Activated CD4-positive, alpha-beta T cell treated with anti-CD3 and anti-CD28 coated beads for 48 hours (primary cell): ENCODE data around the gene PMM2.
"Not testable (repeated sequence)": the region's sequence is repeated elsewhere in the genome, so short reads cannot be mapped to it uniquely, and the experiment has no call there.

ENCODE experiments used
- DNase-seq: peaks from one replicate; pipeline ENCODE4 v3.0.0-alpha.2; 2020

Gene PMM2

DNA sequence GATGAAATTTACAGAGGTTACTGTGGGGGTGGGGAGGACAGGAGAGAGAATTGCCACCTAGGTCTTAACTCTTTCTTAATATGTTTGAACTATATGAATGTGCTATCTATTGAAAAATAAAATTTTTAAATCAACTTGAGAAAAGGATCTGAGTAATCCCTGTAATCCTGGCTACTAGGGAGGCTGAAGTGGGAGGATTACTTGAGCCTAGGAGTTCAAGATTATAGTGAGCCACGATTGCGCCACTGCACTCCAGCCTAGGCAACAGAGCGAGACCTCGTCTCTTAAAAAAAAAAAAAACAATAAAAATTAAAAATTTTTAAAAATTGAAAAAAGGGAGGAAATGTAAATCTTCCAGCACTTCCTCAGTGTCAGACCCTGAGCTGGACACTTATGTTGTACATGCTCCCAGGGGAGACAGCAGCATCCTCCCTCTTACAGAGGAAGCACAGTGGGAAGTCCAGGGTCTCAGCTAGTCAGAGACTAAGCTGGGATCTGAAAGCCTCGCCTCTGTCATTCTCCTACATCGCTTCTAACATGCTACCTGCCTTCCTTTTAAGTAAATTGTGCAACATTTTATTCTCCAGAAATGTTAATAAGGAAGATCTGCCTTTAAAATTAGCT is 21.9 kb downstream of the PMM2 start:
- DNase-seq: no peak

DNA sequence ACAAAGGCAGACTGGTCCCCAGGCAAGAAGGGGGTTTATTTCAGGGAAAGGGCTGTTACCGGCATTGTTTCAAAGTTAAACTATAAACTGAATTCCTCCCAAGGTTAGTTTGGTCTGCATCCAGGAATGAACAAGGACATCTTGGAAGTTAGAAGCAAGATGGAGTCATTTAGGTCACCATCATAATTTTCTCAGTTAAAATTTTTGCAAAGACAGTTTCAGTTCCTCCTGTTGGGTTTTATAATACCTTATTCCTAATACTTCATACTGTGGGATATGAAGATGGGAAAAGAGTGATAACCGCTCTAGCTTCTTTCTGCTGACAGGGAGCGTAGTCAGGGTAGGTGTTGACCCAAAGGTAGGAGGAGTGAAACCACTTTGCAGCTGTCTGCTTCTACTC is 24.8 kb downstream of the PMM2 start:
- DNase-seq: no peak

DNA sequence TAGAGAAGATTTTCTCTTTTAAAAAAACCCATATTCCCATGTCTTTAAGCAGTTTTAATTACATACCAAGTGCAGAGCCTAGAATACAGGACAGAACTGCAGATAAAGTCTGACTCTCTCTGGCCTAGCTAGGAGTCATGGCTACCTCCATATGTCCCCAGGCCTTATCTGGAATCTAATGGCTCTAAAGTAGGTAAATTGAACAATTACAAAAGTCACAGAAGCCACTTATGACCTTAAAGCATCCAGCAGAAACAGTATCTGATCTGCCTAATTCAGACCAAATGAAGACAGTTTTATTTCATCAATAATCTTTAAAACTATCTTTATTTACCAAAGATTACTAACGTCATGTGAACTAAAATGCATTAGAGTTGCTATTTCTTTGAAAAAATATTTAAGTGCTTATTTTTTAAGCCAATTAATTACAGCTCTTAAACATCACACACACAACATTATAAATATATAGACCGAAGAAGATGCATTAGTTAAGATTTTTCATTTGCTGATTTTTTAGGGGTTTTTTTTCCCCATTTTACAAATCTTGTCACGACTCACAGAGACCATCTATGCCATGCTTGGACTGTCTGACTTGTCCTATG is 28.7 kb downstream of the PMM2 start:
- DNase-seq: no peak

DNA sequence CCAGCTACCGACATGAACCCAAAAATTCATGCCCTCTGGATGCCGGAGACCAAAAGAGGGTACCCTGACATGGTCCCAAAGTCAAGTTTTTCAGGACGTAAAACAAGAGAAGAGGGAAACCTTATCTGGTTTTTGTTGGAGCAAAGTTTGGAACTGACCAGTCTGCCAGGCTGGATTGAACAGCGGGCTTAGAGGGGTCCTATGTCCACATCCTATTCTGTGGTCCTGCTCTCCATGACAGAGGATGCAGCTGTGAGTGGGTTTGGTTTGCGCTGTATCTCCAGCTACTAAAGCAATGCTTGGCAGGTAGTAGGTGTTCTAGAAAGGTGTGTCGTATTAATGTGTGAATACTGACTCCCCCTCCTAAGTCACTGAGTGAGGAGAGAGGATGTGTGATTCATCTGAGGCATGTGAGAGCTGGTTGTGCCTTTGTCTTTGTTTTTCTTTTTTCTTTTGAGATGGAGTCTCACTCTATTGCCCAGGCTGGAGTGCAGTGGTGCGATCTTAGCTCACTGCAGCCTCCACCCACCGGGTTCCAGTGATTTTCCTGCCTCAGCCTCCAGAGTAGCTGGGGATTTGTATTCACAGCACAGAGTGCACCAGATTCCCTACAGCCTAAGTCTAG is 31.0 kb downstream of the PMM2 start:
- no peak for DNase-seq

DNA sequence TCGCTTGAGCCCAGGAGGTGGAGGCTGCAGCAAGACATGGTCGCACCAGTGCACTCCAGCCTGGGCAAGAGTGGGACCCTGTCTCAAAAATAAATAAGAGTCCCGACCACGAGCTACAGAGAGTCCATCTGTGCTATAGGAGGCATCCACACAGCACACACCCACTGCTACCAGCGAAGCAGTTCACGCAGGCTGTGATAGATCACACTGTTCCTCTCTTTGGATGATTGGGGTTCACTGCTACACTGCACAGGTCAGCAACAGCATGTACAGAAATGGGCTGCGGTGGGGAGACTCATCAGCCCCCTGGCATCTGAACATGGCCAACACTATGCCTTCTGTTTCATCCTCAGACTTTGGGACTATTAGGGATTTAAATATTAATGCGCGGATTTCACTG is 33.8 kb downstream of the PMM2 start:
- no peak for DNase-seq

DNA sequence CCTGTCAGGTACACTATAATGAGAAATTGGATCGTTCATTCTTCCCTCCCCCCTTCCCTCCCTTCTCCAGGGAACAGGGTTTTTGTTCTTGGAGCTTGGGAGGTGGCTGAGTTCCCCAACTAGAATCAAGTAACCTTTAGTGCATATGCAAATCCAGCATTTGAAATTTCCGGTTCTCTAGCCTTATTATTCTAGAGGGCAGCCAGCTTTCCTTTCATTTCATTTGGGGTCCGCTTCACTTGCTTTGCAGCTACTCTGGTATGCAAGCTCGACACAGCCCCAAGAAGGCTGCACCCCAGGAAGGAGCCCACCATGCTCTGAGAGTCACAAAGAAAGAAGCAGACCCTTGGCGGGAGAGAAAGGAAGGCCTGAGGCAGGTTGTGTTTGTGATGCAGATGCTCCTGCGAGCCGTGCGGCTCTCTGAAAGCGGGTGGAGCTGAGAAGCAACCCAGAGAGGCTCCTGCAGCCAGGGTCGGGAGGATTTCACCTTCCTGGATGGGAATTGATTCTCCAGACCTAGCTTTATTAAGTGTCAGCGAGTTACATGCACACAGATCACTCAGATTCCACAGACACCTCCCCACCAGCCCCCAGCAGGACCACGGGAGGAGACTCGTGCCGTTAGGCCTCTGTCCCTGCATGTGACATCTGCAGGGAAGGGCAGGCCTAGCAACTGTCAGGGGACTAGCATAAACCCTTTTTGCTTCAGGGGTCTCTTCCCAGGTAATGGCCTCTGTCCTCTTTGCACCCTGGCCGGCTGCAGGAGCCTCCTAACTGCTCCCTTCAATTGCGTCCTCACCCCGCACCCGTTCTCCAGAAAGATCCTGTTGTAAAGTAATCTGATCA is 34.5 kb downstream of the PMM2 start:
- DNase-seq: no peak

DNA sequence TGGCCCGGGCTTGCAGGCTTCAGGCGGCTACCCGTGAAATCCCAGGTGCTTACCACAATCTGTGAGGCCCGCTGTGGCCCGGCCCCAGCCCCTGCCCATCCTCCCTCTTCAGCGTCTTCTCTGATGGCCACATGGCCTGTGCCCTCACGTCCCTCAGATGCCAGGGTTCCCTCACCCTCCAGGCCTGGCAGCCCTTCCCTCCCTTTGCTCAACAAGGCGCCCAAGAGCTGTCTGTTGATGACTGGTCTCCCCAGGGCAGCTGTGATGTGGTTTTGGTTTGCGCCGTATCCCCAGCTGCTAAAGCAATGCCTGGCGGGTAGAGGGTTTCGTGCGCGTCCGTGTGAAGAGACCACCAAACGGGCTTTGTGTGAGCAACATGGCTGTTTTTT is 35.1 kb downstream of the PMM2 start:
- no peak for DNase-seq

DNA sequence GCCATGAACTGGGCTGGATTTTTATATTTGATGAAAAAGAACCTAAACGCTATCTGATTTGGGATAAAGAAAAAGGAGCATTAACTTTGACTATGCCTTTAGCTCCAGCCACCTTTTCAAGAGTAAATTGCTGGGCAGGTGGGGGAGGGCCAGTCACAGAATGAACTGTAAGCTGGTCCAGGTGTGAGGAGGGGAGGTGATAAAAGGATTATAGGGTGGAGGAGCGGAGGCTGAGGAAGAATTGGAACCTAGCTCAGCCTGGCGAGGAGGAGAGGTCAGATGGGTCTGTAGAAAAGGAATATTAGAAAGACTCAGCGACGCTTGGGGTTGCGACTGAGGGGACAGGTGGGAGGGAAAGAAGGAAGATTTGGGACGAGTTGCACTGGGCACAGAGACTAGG is 39.2 kb downstream of the PMM2 start:
- not testable (repeated sequence) for DNase-seq

DNA sequence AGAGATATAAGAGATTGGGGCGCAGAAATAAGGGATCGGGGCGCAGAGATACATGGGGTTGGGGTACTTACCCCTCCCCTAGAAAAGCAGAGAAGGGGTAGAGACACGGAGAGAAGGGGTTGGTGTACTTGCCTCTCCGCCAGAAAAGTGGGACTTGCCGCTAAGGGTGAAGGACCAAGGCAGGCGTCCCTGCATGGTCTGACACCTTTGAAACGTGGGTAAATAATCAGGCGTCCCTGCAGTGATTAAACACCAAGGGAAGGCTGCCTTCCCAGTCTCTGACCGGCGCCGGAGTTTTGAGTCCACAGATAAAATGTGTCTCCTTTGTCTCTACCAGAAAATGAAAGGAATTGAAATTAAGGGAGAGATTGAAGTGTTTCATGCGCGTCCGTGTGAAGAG is 40.0 kb downstream of the PMM2 start:
- not testable (repeated sequence) for DNase-seq

DNA sequence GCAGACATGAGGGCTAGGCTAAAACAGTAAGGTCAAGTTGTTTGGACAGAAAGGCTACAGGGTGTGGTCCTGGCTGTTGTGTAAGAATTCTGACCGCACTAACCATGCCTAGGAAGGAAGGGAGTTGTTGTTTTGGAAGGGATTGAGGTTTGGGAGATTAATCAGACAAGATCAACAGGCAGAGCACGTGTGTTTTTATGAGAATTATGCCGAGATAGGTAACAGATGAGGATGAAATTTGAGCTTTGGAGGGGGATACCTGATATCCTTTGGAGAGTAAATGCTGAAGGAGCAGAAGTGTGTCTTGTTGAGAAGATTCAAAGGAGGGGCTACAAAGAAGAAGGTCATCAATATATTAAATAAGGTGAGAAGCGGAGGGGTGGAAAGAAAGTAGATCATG is 44.4 kb downstream of the PMM2 start:
- DNase-seq: not testable (repeated sequence)

DNA sequence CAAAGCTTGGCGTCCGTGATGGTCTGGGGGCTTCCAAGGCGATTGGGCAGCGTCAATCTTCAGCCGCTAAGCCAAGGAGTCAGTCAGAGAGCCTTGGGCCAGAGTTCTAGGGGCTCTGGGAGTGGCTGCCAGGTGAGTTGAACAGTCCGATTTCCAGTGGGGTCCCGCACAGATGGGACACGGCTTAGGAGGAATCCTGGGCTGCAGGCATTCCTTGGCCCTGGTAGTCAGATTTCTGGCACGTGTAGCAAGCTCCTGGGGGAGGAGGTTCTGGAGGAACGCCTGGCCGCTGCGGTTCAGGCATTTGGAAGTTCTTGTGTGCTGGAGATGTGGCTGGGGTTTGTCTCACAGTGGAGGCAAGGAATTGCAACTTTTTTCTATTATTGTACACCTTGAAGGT is 45.7 kb downstream of the PMM2 start:
- not testable (repeated sequence) for DNase-seq

DNA sequence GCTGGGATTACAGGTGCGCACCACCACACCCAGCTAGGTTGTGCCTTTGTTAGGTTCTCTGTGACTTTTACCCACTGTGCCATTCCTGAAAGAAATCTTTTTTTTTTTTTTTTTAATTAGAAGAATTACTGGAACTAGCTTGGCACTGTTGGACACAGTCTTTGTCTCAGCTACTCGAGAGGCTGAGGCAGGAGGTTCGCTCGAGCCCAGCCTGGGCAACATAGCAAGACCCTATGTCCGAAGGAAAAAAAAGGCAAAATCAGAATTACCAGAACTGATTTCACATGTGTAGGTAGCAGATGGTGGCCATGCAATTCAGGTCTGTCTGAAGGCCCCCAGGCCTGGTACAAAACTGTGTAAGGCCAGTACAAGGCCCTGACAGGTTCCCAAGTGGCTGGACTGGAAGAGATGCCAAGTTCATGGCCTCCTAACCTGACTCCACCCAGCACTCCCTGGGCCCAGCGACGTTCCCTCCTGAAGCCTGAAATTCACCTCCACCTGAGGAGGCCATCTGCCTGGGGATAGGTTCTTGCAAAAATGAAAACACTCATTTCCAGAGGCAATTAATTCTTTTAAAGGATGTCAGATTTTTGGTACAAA is 48.2 kb downstream of the PMM2 start:
- no peak for DNase-seq

DNA sequence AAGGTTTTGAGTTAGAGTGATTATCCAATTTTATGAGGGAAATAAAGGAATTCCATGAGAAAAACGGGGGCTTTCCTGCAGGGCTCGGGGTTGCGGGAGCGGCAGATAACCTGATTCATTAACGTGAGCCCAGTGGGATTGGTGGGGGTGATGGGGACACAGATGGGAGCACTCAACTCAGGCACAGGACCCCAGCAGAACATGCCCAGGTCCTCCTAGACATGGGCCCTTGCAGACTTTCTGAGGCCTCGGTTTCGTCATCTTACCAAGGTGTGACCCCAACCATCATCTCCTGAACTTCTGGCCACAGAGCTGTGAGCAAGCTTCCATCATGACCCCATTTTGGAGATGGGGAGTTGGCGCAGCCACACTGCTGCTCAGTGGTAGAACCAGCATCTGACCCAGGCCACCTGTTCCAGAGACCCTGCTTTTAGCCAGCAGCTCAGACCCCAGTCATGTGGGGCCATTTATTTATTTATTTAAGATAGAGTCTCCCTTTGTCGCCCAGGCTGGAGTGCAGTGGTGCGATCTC is 48.8 kb downstream of the PMM2 start:
- DNase-seq: no peak

DNA sequence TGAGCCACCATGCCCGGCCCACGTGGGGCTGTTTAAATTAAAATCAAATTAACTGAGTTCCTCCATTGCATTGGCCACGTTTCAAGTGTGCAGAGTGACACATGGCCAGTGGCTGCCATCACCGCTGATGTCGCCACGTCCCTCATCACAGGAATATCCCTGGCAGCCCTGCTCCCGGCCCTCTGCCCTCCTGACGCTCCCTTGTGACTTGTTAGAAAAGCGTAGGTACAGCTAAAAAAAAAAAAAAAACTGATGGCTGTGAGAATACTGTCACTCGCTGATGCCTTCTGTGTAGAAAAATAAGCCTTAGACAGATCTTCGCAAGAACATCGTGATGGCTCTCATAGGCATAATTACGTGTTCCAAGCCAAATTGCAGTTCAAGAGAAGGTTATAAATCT is 49.5 kb downstream of the PMM2 start:
- DNase-seq: no peak

DNA sequence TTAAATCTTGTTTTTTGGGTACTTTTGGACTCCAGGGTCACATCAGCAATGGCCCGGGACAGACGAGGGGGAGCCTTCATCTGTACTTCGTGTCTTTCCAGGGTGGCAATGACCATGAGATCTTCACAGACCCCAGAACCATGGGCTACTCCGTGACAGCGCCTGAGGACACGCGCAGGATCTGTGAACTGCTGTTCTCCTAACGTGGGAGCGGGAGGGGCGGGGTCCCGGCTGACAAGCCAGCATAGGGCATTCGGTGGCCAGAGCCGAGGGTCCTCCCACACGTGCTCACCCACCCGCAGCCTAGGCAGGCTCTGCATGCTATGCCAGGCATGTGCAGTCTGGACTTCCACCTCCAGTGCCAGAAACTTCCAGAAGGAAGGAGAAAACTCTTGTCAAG is 50.0 kb downstream of the PMM2 start:
- DNase-seq: no peak

DNA sequence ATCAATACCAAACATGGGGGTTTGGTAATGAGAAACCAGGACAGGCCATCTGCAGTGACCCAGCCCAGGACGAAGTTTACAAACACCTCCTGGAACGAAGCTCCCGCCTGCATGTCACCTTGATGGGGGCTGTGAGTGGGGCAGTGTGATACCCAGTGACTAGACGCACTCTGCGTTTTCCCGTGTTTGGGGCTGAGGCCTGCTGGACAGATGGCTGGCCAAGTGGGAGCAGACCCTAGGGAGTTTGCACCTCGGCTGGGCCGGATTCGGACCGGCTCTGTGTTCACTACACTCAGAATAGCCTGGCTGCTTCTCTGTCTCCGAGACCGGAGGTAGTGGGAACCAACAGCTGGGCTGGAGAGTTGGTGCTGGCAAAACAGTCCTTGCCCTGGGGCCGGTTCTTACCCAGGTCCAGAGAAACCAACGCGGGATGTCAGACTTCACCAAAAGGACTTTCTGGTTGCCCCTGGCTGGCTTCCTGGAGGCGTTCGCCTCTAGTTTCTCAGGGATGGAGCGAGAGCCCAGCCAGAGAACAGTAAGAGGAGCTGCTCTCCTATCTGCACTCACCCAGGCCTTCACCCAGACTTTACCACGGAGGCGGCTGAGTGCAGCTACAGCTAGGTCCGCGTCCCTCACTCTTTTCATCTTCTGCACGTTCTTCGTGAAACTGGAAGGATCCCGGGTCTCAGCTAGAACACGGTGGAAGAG is 50.7 kb downstream of the PMM2 start:
- DNase-seq: no peak

DNA sequence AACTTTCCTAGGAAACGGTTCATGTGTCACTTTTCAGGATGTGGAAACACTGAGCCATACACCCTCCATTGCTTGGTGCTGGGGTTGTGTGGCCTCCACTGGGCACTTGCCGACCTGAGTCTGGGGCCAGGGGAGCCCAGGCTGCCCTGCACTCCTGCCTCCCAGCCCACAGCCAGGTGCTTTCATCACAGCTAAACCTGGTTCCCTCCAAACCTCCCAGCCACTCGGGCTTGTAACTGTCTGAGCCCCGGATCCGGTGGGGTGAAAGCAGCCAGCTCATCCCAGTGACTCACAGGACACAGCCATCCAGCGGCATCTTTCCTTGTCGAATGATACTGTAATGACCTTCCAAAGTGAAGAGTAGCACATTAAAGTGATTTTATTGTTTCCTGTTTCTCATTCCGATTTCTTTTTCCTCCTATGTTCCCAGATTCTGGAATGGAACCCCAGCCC is 51.3 kb downstream of the PMM2 start:
- no peak for DNase-seq

DNA sequence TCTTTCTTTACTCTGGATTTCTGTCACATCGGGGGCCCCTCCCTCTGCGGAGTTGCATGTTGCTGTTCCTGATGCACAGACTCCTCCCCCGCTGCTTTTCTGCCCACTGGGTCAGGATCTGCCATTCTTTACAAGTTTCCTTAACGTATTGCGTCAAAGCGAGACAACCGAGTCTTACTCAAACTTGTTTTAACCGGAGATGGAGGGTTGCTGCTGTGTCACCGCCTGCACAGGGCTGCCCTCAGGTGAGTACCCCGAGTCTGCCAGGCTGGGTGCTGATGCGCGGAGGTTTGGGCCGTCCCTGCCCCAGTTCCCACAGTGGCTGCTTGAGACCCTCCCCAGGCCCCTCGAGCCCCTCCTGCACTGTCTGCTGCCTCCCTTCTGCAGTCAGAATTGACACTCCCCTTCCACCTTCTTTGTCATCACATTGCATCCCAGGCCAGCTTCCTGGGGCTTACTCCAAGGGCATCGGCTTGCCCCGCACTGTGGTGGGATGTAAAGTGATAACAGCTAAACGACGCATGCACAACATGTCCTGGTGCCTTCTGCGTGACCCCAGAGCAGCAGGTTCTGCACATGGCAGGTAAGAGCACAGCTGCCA is 51.9 kb downstream of the PMM2 start:
- no peak for DNase-seq

DNA sequence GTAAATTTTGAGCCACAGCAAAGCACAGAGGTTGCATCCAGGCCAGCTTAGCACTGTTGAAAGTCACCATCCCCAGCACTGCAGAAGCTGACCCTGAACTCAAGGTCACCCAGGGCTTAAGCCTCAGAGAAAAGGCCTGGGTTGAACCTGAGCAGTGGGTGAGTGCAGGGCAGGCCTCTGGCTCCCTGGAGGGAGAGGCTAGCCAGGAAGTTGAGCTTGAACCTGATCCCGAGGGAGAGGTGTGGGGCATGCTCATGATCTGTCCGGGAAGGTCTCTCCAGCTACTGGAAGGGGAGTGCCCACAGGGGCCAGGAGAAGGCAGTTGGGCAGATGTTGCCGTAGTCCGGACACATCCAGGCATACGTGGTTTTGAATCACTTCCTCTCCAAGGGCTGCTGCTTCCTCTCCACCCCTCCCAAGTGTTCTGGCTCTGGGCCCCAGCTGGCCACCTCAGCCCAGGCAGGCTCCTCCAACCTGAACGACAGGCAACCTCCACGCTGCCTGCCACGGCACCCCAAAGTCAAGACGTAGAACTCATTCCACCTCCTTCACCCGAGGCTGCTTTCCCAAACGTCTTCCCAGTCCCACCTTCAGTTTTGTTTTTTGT is 52.7 kb downstream of the PMM2 start:
- no peak for DNase-seq

DNA sequence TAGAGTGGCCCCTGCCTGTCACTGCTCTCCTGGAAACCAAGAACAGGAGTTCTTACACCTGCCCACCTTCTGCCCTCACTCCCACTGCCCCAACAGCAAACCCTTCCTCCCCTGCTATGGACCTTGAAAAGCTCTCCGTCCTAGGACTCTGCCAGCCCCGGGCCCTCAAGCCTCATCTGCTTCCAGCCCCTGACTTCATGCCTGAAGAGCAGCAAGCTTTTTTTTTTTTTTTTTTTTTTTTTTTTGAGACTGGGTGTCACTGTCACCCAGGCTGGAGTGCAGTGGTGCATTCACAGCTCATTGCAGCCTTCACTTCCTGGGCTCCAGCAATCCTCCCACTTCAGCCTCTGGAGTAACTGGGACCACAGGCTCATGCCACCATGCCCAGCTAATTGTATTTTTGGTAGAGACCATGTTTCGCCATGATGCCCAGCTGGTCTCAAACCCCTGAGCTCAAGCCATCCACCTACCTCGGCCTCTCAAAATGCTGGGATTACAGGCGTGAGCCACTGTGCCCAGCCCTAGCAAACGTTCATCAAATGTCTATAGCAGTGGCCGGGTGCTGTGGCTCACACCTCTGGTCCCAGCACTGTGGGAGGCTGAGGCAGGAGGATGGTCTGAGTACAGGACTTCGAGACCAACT is 54.2 kb downstream of the PMM2 start:
- no peak for DNase-seq

DNA sequence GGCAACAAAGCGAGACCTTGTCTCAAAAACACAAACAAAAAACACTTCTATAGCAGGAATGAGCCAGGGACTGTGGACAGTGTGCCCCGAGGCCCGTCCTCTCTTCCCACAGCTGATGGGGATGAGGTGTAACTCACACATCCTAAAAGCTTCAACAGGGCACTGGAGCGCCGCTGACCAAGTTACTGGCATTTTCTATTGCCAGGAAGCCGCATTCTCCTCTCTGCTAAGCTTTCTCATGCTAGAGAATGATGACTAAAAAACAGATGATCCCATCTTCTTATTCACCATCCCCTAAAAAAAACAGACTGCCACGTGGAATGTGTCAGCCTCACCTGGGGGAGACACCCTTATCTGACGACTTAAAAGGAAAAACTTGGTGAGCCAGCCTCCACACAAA is 54.9 kb downstream of the PMM2 start:
- DNase-seq: no peak
